ENCODE data around the gene PTPN6.

The PTPN6 gene

DNA sequence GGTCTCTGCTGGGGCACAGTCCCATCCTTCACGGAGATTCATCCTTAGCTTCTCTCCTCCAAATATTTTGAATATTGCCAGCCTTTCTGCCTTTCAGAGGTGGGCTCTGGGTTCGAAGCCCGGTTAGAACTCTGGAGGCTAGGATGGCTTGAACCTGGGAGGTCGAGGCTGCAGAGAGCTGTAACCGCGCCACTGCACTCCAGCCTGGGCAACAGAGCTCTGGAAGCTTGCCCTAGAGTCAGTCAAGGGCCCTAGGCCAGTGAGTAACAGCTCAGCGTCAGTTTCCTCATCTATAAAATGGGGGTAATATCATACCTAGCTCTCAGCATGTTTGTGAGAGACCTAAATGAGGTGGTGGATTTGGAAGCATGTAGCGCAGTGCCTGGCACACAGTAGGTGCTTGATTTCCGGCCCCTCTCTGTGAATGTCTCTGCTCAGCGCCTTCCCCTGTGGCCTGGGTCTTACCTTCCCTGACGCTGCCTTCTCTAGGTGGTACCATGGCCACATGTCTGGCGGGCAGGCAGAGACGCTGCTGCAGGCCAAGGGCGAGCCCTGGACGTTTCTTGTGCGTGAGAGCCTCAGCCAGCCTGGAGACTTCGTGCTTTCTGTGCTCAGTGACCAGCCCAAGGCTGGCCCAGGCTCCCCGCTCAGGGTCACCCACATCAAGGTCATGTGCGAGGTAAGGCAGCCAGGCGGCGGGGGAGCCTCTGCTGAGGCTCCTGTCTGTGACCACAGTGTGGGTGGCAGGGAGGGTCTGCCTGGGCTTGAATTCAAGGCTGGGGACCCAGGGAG is 3.4 kb downstream of the PTPN6 start:
- DNase-seq (ENCODE audit: low read depth in 2 of 3, low spot score in 2 of 3): no peak

DNA sequence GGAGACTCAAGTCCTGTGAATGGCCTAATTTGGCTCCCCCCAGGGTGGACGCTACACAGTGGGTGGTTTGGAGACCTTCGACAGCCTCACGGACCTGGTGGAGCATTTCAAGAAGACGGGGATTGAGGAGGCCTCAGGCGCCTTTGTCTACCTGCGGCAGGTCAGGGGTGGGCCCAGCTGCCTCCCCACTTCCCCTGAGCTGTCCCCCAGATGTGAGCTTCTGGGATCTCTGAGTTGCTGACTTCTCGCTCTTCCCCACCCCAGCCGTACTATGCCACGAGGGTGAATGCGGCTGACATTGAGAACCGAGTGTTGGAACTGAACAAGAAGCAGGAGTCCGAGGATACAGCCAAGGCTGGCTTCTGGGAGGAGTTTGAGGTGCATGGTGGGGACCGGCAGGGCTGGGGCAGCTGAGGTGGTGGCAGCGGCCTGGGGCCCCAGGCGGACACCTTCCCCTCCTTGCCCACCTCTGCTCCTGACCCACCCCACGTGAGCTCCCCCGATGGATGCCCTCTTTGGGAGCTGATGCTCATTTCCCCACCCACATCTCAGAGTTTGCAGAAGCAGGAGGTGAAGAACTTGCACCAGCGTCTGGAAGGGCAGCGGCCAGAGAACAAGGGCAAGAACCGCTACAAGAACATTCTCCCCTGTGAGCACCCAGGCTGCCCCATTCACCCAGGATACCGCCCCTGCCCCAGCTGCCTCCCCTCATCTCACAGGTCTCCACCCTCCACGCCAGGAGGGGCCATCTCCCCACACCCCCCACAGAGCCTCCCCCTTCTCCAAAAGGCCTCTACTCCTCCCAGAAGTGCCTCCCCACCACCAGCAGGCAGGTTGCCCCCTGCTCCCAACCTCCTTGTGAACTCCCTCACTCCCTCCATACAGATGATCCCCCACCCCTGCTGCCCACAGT is 4.2 kb downstream of the PTPN6 start:
- DNase-seq (ENCODE audit: low read depth in 2 of 3, low spot score in 2 of 3): no peak

GRCh38 chr12:6956021-6956727 is 5.0 kb downstream of the PTPN6 start:
- DNase-seq (ENCODE audit: low read depth in 2 of 3, low spot score in 2 of 3): no peak

DNA sequence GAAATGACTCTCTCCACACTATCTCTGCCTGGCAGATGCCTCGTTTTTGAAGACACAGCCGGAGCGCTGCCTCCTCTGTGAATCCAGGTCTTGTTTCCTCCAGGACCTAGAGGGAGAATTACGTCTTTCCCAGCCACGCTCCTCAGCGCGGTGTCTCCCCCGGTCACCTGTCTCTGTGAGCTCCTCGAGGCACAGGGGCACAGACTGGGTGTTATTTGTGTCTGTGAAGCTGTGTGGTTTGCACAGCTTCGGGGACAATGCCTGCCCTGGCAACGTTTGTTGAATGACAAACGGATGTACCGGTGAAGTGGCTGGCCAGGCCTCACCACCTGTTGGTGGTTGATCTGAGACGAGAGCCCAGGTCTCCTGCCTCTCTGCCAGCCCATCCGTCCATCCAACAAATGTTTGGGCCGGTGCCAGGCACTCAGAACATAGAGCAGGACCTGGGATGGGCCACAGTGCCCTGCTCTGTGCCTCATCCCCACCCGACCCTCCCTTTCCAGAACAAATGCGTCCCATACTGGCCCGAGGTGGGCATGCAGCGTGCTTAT is 6.1 kb downstream of the PTPN6 start:
- DNase-seq (ENCODE audit: low read depth in 2 of 3, low spot score in 2 of 3): no peak

- DNase-seq (ENCODE audit: low read depth in 2 of 3, low spot score in 2 of 3): no peak
These were observed 6.8 kb downstream of the PTPN6 start for GRCh38 chr12:6957741-6958608.

GRCh38 chr12:6958609-6959057 is 7.5 kb downstream of the PTPN6 start:
- no peak for DNase-seq (ENCODE audit: low read depth in 2 of 3, low spot score in 2 of 3)

- no peak for DNase-seq (ENCODE audit: low read depth in 2 of 3, low spot score in 2 of 3)
These were observed 8.1 kb downstream of the PTPN6 start for GRCh38 chr12:6959058-6959804.

GRCh38 chr12:6959805-6960592 is 8.8 kb downstream of the PTPN6 start:
- no peak for DNase-seq (ENCODE audit: low read depth in 2 of 3, low spot score in 2 of 3)

- DNase-seq (ENCODE audit: low read depth in 2 of 3, low spot score in 2 of 3): no peak
These were observed 9.6 kb downstream of the PTPN6 start for GRCh38 chr12:6960593-6961277.

DNA sequence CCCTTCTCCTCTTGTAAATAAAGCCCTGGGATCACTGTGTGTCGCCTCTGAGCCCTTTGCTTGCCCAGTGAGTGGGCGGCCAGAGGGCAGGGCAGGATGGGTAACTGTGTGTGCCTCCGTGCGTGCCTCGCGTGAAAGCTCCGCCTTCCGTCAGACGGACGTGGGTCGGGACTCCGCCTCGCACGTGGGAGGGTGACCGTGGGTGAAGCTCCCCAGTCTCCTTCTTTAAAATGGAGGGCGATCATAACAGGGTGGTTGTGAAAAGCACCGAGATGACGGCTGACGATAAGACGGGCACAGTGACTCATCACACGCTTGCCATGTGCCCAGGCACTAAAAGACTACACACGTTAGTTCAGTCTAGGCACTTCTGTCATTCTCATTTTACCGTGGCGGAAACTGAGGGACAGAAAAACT is 10.1 kb downstream of the PTPN6 start:
- DNase-seq (ENCODE audit: low read depth in 2 of 3, low spot score in 2 of 3): peak in 2 of 3 experiments; percentile 76 to 83

- no peak for DNase-seq (ENCODE audit: low read depth in 2 of 3, low spot score in 2 of 3)
These were observed 10.6 kb downstream of the PTPN6 start for GRCh38 chr12:6961695-6962284.

GRCh38 chr12:6962285-6963015 is 11.3 kb downstream of the PTPN6 start:
- DNase-seq (ENCODE audit: low read depth in 2 of 3, low spot score in 2 of 3): no peak

DNA sequence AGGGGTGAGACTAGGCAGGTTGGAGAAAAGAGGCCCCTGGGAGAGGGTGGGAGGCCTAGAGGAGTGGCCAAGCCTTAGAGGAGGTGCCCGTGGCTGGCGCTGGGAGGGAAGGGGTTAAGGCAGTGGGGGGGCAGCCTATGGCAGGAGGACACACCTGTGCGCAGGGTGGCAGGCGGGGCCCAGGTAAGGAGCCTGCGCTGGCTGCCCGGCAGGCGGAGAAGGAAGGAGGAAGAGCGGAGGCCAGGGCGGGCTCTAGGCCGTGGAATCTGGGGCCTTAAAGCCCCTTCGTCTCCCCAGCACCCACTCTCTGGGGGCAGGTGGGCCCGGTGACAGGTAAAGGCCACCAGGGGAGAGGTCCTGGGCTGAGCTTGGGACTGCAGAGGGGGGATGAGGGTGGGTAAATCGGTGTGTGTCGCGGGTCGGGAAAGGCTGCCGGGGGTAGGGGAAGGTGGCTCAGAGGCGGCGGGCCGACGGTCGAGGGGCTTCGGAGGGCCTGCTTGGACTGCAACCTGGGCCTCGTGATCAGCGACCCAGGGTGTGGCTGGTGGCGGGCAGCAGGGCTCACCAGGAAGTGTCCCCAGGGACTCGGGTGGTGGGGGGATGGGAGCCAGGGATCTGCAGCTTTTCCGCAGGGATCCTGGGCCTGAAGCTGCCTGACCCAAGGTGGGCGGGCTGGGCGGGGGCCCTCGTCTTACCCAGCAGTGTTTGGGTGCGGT is 12.0 kb downstream of the PTPN6 start:
- DNase-seq (ENCODE audit: low read depth in 2 of 3, low spot score in 2 of 3): no peak

GRCh38 chr12:6963791-6964413 is 12.7 kb downstream of the PTPN6 start:
- no peak for DNase-seq (ENCODE audit: low read depth in 2 of 3, low spot score in 2 of 3)

- DNase-seq (ENCODE audit: low read depth in 2 of 3, low spot score in 2 of 3): no peak
These were observed 13.5 kb downstream of the PTPN6 start for GRCh38 chr12:6964605-6965025.
